GM12878 (cell line): Measurements from ENCODE around the gene MYBPC1. TPM values are rescaled to one million over a fixed set of nuclear protein-coding genes. Genes with fewer than 3 reads are reported as not detected.

Experiments used
- ATAC-seq: fragments of 200-7000 bp; cut with Tn5 transposase; 3 replicates; pipeline ENCODE4 v1.9.1; 2020; ENCODE audit warnings: mild to moderate bottlenecking, moderate library complexity
- BruUV-seq: library from RNA; stranded (reverse); fragments of 400-500 nt; replicated peaks from 2 replicates; lab custom pipeline; 2021; lab: Mats Ljungman, UMichigan
- CTCF ChIA-PET: fragments of 300-600 bp; sonication (Branson Sonifier 250); formaldehyde crosslinking; extraction: SDS; loops from one replicate; lab custom pipeline; 2021; ENCODE audit warnings: inconsistent platforms; lab: Yijun Ruan, JAX
- POLR2A ChIA-PET: fragments of 350-600 bp; formaldehyde crosslinking; extraction: SDS; loops from one replicate; lab custom pipeline; 2021; ENCODE audit warnings: inconsistent platforms; lab: Charles Lee
- RAD21 ChIA-PET: fragments of 300-600 bp; sonication (Branson Sonifier 250); formaldehyde crosslinking; loops from one replicate; lab custom pipeline; 2023; ENCODE audit warnings: antibody characterized with exemption; ENCODE audit not compliant: unreplicated experiment; lab: Charles Lee
- SMC1A ChIA-PET: fragments of 300-600 bp; sonication (Branson Sonifier 250); formaldehyde crosslinking; loops from one replicate; lab custom pipeline; 2023; ENCODE audit not compliant: unreplicated experiment, uncharacterized antibody; lab: Charles Lee
- DNase-seq: peaks from one replicate; pipeline ENCODE4 v3.0.0-alpha.2; 2011; ENCODE audit warnings: low read depth, low spot score
- FAIRE-seq: peaks from 3 replicates; lab custom pipeline; 2011; peaks lifted over from hg19 to GRCh38; lab: Jason Lieb, UNC
- H2AFZ ChIP-seq: 2 replicates; pipeline ENCODE4 v1.6.0; 2011; ENCODE audit warnings: low read depth, low read length, control low read depth; ENCODE audit not compliant: control insufficient read depth
- H3K27ac ChIP-seq: 2 replicates; pipeline ENCODE4 v1.5.1; 2011; ENCODE audit warnings: control low read depth; ENCODE audit not compliant: control insufficient read depth, insufficient read depth
- H3K27me3 ChIP-seq, 2 experiments: replicated peaks in 1 of 2; 2 replicates each; pipeline versions ENCODE4 v1.6.0 to v1.6.1; 2011; ENCODE audit warnings: low read length in 1 of 2; ENCODE audit not compliant: control insufficient read depth in 2 of 2, insufficient read depth in 2 of 2
- H3K36me3 ChIP-seq, 2 experiments: 2 replicates each; pipeline ENCODE4 v1.5.1; 2011; ENCODE audit warnings: low read length in 1 of 2; ENCODE audit not compliant: control insufficient read depth in 2 of 2, insufficient read depth in 2 of 2
- H3K4me1 ChIP-seq: 2 replicates; pipeline ENCODE4 v1.6.1; 2011; ENCODE audit warnings: mild to moderate bottlenecking, low read length, moderate library complexity, mixed read lengths; ENCODE audit not compliant: control insufficient read depth, insufficient read depth
- H3K4me2 ChIP-seq: 2 replicates; pipeline ENCODE4 v1.6.0; 2011; ENCODE audit warnings: control low read depth; ENCODE audit not compliant: control insufficient read depth, insufficient read depth
- H3K4me3 ChIP-seq: fragments of 200-600 bp; sonication (generic); 2 replicates; pipeline ENCODE4 v1.5.1; 2016
- H3K79me2 ChIP-seq: 2 replicates; pipeline ENCODE4 v1.6.0; 2011; ENCODE audit warnings: low read length; ENCODE audit not compliant: control insufficient read depth, insufficient read depth
- H3K9ac ChIP-seq: 2 replicates; pipeline ENCODE4 v1.8.0; 2011; ENCODE audit warnings: low read length, control low read depth, mixed read lengths; ENCODE audit not compliant: control insufficient read depth, insufficient read depth
- H3K9me3 ChIP-seq: replicated peaks from 3 replicates; pipeline ENCODE4 v1.5.1; 2011; ENCODE audit warnings: mild to moderate bottlenecking, low read length; ENCODE audit not compliant: control insufficient read depth, insufficient read depth
- H4K20me1 ChIP-seq: 2 replicates; pipeline ENCODE4 v1.6.0; 2011; ENCODE audit not compliant: control insufficient read depth, insufficient read depth
- BCL11A ChIP-seq: IDR thresholded peaks from 2 replicates; pipeline ENCODE4 v1.6.1; 2011; ENCODE audit warnings: low read depth, low read length
- BHLHE40 ChIP-seq, 2 experiments: fragments of 450-650 bp in 1 of 2; IDR thresholded peaks; 2 replicates each; pipeline ENCODE4 v1.6.1; 2011 to 2017; ENCODE audit warnings: low read depth in 2 of 2, borderline replicate concordance in 1 of 2, improper control_type of control experiment in 1 of 2, low read length in 1 of 2, mild to moderate bottlenecking in 1 of 2
- IKZF1 ChIP-seq: fragments of 450-650 bp; conservative IDR thresholded peaks from 2 replicates; pipeline ENCODE4 v1.6.1; 2017; ENCODE audit warnings: antibody characterized with exemption, mild to moderate bottlenecking
- LARP7 ChIP-seq: fragments of 450-650 bp; IDR thresholded peaks from 2 replicates; pipeline ENCODE4 v1.6.1; 2017; ENCODE audit warnings: mild to moderate bottlenecking
- MLLT1 ChIP-seq: fragments of 450-650 bp; IDR thresholded peaks from 2 replicates; pipeline ENCODE4 v1.6.1; 2016; ENCODE audit warnings: mild to moderate bottlenecking
- SMARCA5 ChIP-seq: fragments of 450-650 bp; IDR thresholded peaks from 2 replicates; pipeline ENCODE4 v1.6.1; 2017; ENCODE audit warnings: mild to moderate bottlenecking
- STAT1 ChIP-seq: fragments of 450-650 bp; conservative IDR thresholded peaks from 2 replicates; pipeline ENCODE4 v1.6.1; 2014; ENCODE audit warnings: antibody characterized with exemption, mild to moderate bottlenecking
- TCF12 ChIP-seq: IDR thresholded peaks from 2 replicates; pipeline ENCODE4 v1.6.1; 2011; ENCODE audit warnings: low read depth, mild to moderate bottlenecking, low read length
- ZNF622 ChIP-seq: fragments of 450-650 bp; IDR thresholded peaks from 2 replicates; pipeline ENCODE4 v1.6.1; 2017; ENCODE audit warnings: mild to moderate bottlenecking, inconsistent platforms
- WGBS: methylation state at CpG from one replicate; pipeline ENCODE4 v1.1.6; 2016; ENCODE audit warnings: low lambda C conversion rate; ENCODE audit not compliant: insufficient replicate concordance, insufficient coverage; ENCODE audit errors: missing lambda C conversion rate; 5-methylcytosine and 5-hydroxymethylcytosine counted together
- in situ Hi-C: fragments of 300-500 bp; cut with MboI; formaldehyde crosslinking; loops from 9 replicates; pipeline ENCODE4 v1.14.3; 2018; ENCODE audit warnings: mixed read lengths
- intact Hi-C: fragments of 100-400 bp; cut with micrococcal nuclease; formaldehyde crosslinking; loops from one replicate; pipeline ENCODE4 v1.14.2; 2022; ENCODE audit not compliant: unreplicated experiment
- polyA plus RNA-seq, 11 experiments: library from polyadenylated mRNA; depleted of rRNA in 4 of 11; unstranded in 6 of 11; stranded (reverse) in 5 of 11; fragments of >200 nt; fragmentation: Nextera tagmentation in 4 of 11; fragmentation: Illumina TruSeq in 1 of 11; extraction: Ambion mirVana in 4 of 11; extraction: Trizol in 1 of 11; gene quantifications; 1 replicate in 1 of 11; 2 replicates in 10 of 11; pipeline versions ENCODE4 v1.2.1 to v1.2.3, GENCODE V29; 2011 to 2016; ENCODE audit warnings: inconsistent platforms in 2 of 11, missing spikeins in 2 of 11, low read depth in 1 of 11
- total RNA-seq, 4 experiments: library from RNA; depleted of rRNA in 3 of 4; stranded (reverse); fragments of >200 nt in 3 of 4; fragmentation: Illumina TruSeq in 1 of 4; extraction: Trizol in 1 of 4; gene quantifications; 2 replicates each; pipeline versions ENCODE4 v1.2.1 to v1.2.3, GENCODE V29; 2013 to 2021

Gene MYBPC1
- total and polyA plus RNA-seq, 10 of the 15 experiments (the other 5 are each of a cell fraction or from before 2014, with no cell fraction given): not detected

- RAD21 ChIA-PET: interaction anchor here (1.5 kb wide), 1 partner anchor 132 kb away, joined by 3 read pairs; no protein-coding TSS in a partner anchor
- H3K9ac ChIP-seq: peak overlapping the region; percentile 78
- no peak for FAIRE-seq
- SMC1A ChIA-PET: no interaction called here
- no peak for DNase-seq
- no peaks in the 10 kb centered on the region for H4K20me1 ChIP-seq
- H3K36me3 ChIP-seq: no peaks in the 10 kb centered on the region
- whole genome bisulfite sequencing: 1% methylated on average over 66 of the region's 67 CpGs
- H3K79me2 ChIP-seq: no peaks in the 10 kb centered on the region
- peaks cover 4% of the 10 kb centered on the region for H3K4me1 ChIP-seq
- 0 out of 2 replicates have a peak, but pooled peaks have one; percentile 62 for TF ChIP-seq LARP7
- TF ChIP-seq BHLHE40 (IDR thresholded peaks at IDR 0.05; ENCODE audit: borderline replicate concordance in 1 of 2, low read depth in 2 of 2, low read length in 1 of 2): no peak; a peak in 1 of 4 replicates
- TF ChIP-seq IKZF1: peak; percentile 52
- TF ChIP-seq ZNF622: no peak
- no peak for TF ChIP-seq TCF12
- 0 out of 2 replicates have a peak, but pooled peaks have one; percentile 10 for TF ChIP-seq SMARCA5
- TF ChIP-seq BCL11A: no peak
- TF ChIP-seq MLLT1: no peak
- no peak for TF ChIP-seq STAT1
- peak overlapping the region; percentile 33 for H3K27ac ChIP-seq
- H3K4me3 ChIP-seq: peak overlapping the region; percentile 78
- POLR2A ChIA-PET: no interaction called here
- in situ Hi-C loops: no loop called here
- peak overlapping the region; percentile 88 for H2AFZ ChIP-seq
- peak overlapping the region; percentile 98 for H3K4me2 ChIP-seq
- no peaks in the 10 kb centered on the region for H3K9me3 ChIP-seq
- H3K27me3 ChIP-seq: no peaks in the 10 kb centered on the region
- ATAC-seq: peak; percentile 55
- CTCF ChIA-PET: interaction anchor here (0.8 to 1.0 kb wide), 2 partner anchors 14 to 142 kb away, joined by 3 to 4 read pairs; no protein-coding TSS in a partner anchor
- intact Hi-C loops: loop anchor here (10.0 kb wide), 1 partner anchor 123 kb away; no protein-coding TSS in a partner anchor
- no TSS peak for BruUV-seq
Measured at GRCh38 chr12:101697930-101698799, 103.4 kb downstream of the MYBPC1 start.
